ENCODE results near the gene UBR4.

The UBR4 gene

GRCh38 chr1:19046972-19047731 is 162.9 kb downstream of the UBR4 start:
- no peak for DNase-seq

GRCh38 chr1:19045898-19046880 is 163.9 kb downstream of the UBR4 start:
- no peak for DNase-seq

- no peak for DNase-seq
Measured at GRCh38 chr1:19044975-19045831, 164.9 kb downstream of the UBR4 start.

DNA sequence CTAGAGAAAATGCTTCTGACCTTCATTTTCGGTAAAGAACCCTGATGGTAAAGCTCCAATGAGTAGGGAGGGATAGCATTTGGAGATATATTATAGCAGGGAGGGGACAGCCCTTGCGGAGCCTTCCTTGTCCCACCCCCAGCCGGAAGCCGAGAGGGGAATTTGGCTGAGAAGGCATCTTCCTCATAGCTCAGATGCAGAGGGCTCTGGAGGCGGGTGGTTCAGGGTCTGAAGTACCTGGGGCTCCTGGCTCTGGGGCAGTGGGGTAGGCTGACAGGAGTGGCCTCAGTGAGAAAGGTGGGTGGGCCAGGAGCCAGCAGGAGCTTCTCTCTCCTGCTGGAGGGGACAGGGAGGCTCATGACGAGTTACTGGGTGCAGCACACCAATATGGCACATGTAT is 165.6 kb downstream of the UBR4 start:
- no peak for DNase-seq

GRCh38 chr1:19043579-19044443 is 166.3 kb downstream of the UBR4 start:
- DNase-seq = no peak

DNA sequence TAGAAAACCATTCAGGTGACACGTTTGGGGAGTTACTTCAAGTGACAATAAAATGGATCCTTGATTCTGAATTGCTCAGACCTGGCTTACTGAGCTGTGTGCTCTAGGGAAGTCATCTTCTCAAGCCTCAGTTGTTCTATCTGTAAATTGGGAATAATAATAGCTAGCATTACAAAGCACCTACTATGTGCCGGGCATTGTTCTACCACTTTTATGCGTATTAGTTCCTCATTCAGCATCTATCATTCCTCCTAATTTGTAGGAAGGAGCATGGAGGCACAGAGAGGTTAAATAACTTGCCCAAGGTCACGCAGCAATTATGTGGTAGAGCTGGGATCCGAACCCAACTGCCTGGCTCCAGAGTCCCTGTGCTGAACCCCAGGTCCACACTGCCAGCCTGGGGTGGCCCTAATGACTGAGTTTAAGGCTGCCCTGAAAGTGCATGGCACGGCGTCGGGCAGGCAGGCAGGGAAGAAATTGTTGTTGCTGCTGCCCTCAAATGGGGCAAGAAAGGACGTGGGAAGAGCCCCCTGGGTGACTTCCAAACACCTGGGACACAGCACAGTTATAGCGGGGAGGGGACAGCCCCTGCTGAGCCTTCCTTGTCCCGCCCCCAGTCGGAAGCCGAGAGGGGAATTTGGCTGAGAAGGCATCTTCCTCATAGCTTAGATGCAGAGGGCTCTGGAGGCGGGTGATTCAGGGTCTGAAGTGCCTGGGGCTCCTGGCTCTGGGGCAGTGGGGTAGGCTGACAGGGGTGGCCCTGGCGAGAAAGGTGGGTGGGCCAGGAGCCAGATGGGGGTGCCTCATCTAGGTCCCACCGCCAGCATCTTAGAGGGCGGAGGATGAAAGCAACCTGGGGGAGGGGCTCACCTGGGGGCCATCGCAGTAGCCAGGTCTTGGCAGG is 167.1 kb downstream of the UBR4 start:
- DNase-seq = no peak

- no peak for DNase-seq
Measured at GRCh38 chr1:19040010-19040680, 169.9 kb downstream of the UBR4 start.

DNA sequence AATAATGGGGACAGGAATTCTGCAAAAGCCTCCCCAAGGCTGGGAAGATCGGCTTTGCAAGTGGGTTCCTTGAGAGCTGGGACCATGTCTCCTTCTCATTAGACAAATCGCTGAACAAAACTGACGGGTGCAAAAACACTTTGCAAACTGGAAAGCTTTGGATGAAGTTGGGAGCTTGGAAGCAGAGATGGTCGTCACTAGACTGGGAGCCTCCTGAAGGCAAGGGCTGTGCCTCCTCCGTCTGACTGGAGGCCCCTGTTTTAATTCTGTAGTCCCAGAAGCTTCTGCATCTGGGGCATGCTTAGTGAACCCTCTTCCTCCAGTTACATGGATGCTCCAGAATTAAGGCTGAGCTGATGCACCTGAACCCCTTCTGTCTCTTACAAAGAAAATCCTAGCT is 171.3 kb downstream of the UBR4 start:
- DNase-seq = no peak

DNA sequence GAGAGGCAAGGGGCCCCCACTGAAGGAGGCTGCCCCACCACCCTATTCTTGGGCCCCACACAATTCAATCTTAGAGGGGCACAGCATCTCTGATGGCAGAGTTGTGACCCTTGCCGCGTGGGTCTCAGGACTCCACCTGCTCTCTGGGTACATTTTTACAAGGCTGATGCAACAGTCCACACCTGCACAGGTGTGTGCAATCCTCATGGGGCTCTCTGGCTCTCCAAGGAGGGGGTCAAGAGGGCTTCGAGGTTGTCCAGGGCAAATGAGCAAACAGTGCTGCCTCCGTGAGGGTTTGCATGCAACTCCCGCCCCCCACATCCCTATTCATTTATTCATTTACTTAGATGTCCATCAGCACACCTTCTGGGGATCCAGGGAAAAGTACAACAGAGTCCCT is 172.0 kb downstream of the UBR4 start:
- DNase-seq = no peak

DNA sequence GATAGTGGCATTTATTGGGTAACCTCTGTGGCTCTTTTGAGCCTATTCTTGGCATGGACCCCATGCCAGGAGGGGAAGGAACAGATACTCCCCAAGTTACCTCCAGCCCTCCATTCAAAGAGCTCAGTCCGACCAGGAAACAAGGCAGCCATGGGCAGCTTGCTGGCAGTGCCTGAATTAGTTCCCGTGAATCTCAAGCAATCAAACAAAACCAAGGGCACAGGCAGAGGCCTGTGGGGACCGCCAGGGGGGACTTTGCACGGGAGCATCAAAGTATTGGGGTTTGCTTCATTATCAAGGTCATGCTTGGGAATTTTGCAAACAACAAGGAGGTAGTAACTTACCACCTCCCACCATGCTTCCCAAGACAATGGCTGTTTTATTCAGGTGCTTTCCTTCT is 172.4 kb downstream of the UBR4 start:
- no peak for DNase-seq

- DNase-seq = no peak
Measured at GRCh38 chr1:19036813-19037605, 173.1 kb downstream of the UBR4 start.

GRCh38 chr1:19036041-19036812 is 173.8 kb downstream of the UBR4 start:
- DNase-seq = no peak

GRCh38 chr1:19035377-19036040 is 174.6 kb downstream of the UBR4 start:
- DNase-seq = no peak

- no peak for DNase-seq
Measured at GRCh38 chr1:19034721-19035120, 175.3 kb downstream of the UBR4 start.

GRCh38 chr1:19033926-19034680 is 176.0 kb downstream of the UBR4 start:
- no peak for DNase-seq

- DNase-seq = no peak
Measured at GRCh38 chr1:19033515-19033839, 176.6 kb downstream of the UBR4 start.

All from NCI-H2029 (cell line).